ENCODE data around the gene ADH4. TPM values are rescaled to one million over a fixed set of nuclear protein-coding genes. Genes with fewer than 3 reads are reported as not detected.

The ADH4 gene
- polyA plus RNA-seq, 1 donor (not counting 4 experiments of a cell fraction or from before 2014, with no cell fraction given) = not detected

DNA sequence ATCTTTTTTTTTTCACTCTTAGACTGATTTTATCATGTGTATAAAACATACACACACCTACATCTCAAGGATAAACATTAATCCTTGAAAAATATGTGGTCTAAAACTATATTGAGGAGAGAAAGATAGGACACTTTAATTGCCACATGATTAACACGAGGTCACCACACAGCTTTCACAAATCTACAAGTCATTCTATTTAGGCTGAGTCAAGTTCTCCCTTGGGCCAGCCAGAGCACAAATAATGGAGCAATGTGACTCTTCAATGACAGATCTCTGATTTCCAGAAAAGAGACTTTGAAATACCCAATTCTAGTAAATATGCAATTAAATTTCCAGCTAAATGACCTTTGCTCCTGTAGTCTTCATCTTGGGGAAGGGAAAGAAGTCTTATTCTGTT is 12.9 kb upstream of the ADH4 start:
- H3K27me3 ChIP-seq (ENCODE audit: control insufficient read depth, extremely low read depth, insufficient read depth, low read length) = no peaks in the 10 kb centered on the region
- no peak overlapping the region for H3K4me2 ChIP-seq (ENCODE audit: control insufficient read depth, extremely low read depth, insufficient read depth, low read depth, low read length)
- FAIRE-seq = no peak
- H4K20me1 ChIP-seq (ENCODE audit: control insufficient read depth, extremely low read depth, insufficient read depth, low read length) = no peaks in the 10 kb centered on the region
- H3K27ac ChIP-seq (ENCODE audit: control insufficient read depth, insufficient read depth, low read length) = no peak overlapping the region
- DNase-seq (ENCODE audit: low read depth, low spot score) = no peak
- no peaks in the 10 kb centered on the region for H3K9me3 ChIP-seq (ENCODE audit: control insufficient read depth, low read depth, low read length)
- no peak overlapping the region for H3K9ac ChIP-seq (ENCODE audit: control insufficient read depth, extremely low read depth, insufficient read depth, low read length)
- no peaks in the 10 kb centered on the region for H3K4me1 ChIP-seq (ENCODE audit: control insufficient read depth, extremely low read depth, insufficient read depth, low read length)
- TF ChIP-seq, protein P1, sequence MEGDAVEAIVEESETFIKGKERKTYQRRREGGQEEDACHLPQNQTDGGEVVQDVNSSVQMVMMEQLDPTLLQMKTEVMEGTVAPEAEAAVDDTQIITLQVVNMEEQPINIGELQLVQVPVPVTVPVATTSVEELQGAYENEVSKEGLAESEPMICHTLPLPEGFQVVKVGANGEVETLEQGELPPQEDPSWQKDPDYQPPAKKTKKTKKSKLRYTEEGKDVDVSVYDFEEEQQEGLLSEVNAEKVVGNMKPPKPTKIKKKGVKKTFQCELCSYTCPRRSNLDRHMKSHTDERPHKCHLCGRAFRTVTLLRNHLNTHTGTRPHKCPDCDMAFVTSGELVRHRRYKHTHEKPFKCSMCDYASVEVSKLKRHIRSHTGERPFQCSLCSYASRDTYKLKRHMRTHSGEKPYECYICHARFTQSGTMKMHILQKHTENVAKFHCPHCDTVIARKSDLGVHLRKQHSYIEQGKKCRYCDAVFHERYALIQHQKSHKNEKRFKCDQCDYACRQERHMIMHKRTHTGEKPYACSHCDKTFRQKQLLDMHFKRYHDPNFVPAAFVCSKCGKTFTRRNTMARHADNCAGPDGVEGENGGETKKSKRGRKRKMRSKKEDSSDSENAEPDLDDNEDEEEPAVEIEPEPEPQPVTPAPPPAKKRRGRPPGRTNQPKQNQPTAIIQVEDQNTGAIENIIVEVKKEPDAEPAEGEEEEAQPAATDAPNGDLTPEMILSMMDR (optimal IDR thresholded peaks at IDR 0.05 in 1 of 3, IDR thresholded peaks at IDR 0.05 in 1 of 3, conservative IDR thresholded peaks at IDR 0.05 in 1 of 3; ENCODE audit: extremely low read depth in 1 of 3, insufficient read depth in 2 of 3, low read length in 3 of 3) = no peak
- no peak for TF ChIP-seq EZH2 (IDR thresholded peaks at IDR 0.05; ENCODE audit: low read length)
- no peak overlapping the region for H3K4me3 ChIP-seq (ENCODE audit: control insufficient read depth in 2 of 3, extremely low read depth in 1 of 3, insufficient read depth in 2 of 3, low read depth in 1 of 3, low read length in 3 of 3)
- dilution Hi-C loops (cut with MboI; ENCODE audit: extremely low pct_ligation_motif_present, low sequenced_read_pairs) = no loop called here
- no peak overlapping the region for H2AFZ ChIP-seq (ENCODE audit: control insufficient read depth, low read length)
- peaks cover 0 to 1% of the 10 kb centered on the region in 2 experiments for H3K36me3 ChIP-seq (ENCODE audit: control insufficient read depth in 2 of 2, extremely low read depth in 1 of 2, insufficient read depth in 2 of 2, low read length in 2 of 2)
- H3K9me1 ChIP-seq (ENCODE audit: control insufficient read depth, extremely low read depth, insufficient read depth, low read length) = no peaks in the 10 kb centered on the region
- H3K79me2 ChIP-seq (ENCODE audit: control insufficient read depth, insufficient read depth, low read length) = no peaks in the 10 kb centered on the region

DNA sequence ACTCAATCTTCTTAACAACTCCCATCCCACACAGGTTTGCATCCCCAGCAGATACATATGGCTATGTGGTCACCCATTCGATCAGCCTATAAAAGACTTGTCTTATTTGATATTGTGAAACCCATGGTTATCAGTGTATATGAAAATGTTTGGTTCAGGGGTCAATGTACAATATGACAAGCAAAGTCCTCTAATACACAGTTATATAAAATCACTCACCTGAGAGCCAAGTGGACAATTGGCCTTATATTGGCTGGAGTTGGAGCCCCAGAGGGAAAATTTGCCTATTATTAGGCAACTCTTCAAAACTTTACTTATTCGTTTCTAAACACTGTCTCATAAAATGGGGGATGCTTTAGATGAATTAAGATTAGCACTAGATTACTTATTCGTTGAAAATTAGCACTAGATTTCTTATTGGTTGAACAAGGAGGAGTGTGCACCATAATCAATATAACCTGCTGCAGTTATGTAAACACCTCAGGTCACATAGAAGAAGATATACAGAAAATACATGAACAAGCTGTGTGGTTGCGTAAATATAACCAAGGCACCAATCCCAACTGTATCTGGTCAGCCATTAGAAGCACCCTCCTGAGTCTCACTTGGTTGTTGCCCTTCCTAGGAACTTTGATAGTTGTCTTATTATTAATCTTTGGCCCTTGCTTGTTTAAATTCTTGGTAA is 10.7 kb upstream of the ADH4 start:
- Histone ChIP-seq H3K36me3 (ENCODE audit: control insufficient read depth in 2 of 2, extremely low read depth in 1 of 2, insufficient read depth in 2 of 2, low read length in 2 of 2) (no peaks in the 10 kb centered on the region), H3K79me2 (ENCODE audit: control insufficient read depth, insufficient read depth, low read length) (no peaks in the 10 kb centered on the region), H4K20me1 (ENCODE audit: control insufficient read depth, extremely low read depth, insufficient read depth, low read length) (no peaks in the 10 kb centered on the region), H3K9ac (ENCODE audit: control insufficient read depth, extremely low read depth, insufficient read depth, low read length) (no peak overlapping the region), H3K27me3 (ENCODE audit: control insufficient read depth, extremely low read depth, insufficient read depth, low read length) (no peaks in the 10 kb centered on the region), H3K4me1 (ENCODE audit: control insufficient read depth, extremely low read depth, insufficient read depth, low read length) (no peaks in the 10 kb centered on the region), H3K9me3 (ENCODE audit: control insufficient read depth, low read depth, low read length) (no peaks in the 10 kb centered on the region), H3K4me3 (ENCODE audit: control insufficient read depth in 2 of 3, extremely low read depth in 1 of 3, insufficient read depth in 2 of 3, low read depth in 1 of 3, low read length in 3 of 3) (no peak overlapping the region), H3K9me1 (ENCODE audit: control insufficient read depth, extremely low read depth, insufficient read depth, low read length) (no peaks in the 10 kb centered on the region), H2AFZ (ENCODE audit: control insufficient read depth, low read length) (no peak overlapping the region), H3K27ac (ENCODE audit: control insufficient read depth, insufficient read depth, low read length) (no peak overlapping the region), H3K4me2 (ENCODE audit: control insufficient read depth, extremely low read depth, insufficient read depth, low read depth, low read length) (no peak overlapping the region)
- TF ChIP-seq, protein P1 (optimal IDR thresholded peaks at IDR 0.05 in 1 of 3, IDR thresholded peaks at IDR 0.05 in 1 of 3, conservative IDR thresholded peaks at IDR 0.05 in 1 of 3; ENCODE audit: extremely low read depth in 1 of 3, insufficient read depth in 2 of 3, low read length in 3 of 3) = no peak
- no peak for TF ChIP-seq EZH2 (IDR thresholded peaks at IDR 0.05; ENCODE audit: low read length)
- FAIRE-seq (no peak), DNase-seq (ENCODE audit: low read depth, low spot score) (no peak)
- dilution Hi-C loops (cut with MboI; ENCODE audit: extremely low pct_ligation_motif_present, low sequenced_read_pairs) = no loop called here
